GM19455 (cell line): ENCODE results near the gene CD2.

Experiments used
- ATAC-seq: cut with Tn5 transposase; IDR thresholded peaks from one replicate; pipeline ENCODE4 v1.9.1; 2021; ENCODE audit not compliant: unreplicated experiment

The CD2 gene

GRCh38 chr1:116771997-116772647 lies 17.9 kb downstream of the CD2 start:
- no peak for ATAC-seq

- ATAC-seq: no peak
These were observed 18.4 kb downstream of the CD2 start for GRCh38 chr1:116772648-116773045.

- no peak for ATAC-seq
These were observed 21.0 kb downstream of the CD2 start for GRCh38 chr1:116775116-116775752.

GRCh38 chr1:116777831-116778830 lies 23.9 kb downstream of the CD2 start:
- no peak for ATAC-seq

- ATAC-seq: no peak
These were observed 26.8 kb downstream of the CD2 start for GRCh38 chr1:116781034-116781433.

- ATAC-seq: no peak
These were observed 30.8 kb downstream of the CD2 start for GRCh38 chr1:116785006-116785405.

- no peak for ATAC-seq
These were observed 31.8 kb downstream of the CD2 start for GRCh38 chr1:116786049-116786448.

GRCh38 chr1:116791727-116792126 lies 37.5 kb downstream of the CD2 start:
- no peak for ATAC-seq

GRCh38 chr1:116793357-116793935 lies 39.2 kb downstream of the CD2 start:
- no peak for ATAC-seq

GRCh38 chr1:116794371-116794770 lies 40.1 kb downstream of the CD2 start:
- no peak for ATAC-seq

- ATAC-seq: no peak
These were observed 40.7 kb downstream of the CD2 start for GRCh38 chr1:116794804-116795481.

- no peak for ATAC-seq
These were observed 41.2 kb downstream of the CD2 start for GRCh38 chr1:116795482-116795829.

- ATAC-seq: no peak
These were observed 50.5 kb downstream of the CD2 start for GRCh38 chr1:116804736-116805135.

GRCh38 chr1:116805398-116805797 lies 51.2 kb downstream of the CD2 start:
- no peak for ATAC-seq

- ATAC-seq: no peak
These were observed 52.0 kb downstream of the CD2 start for GRCh38 chr1:116806245-116806644.

GRCh38 chr1:116806671-116807070 lies 52.4 kb downstream of the CD2 start:
- no peak for ATAC-seq

GRCh38 chr1:116807394-116808199 lies 53.4 kb downstream of the CD2 start:
- no peak for ATAC-seq

- no peak for ATAC-seq
These were observed 54.1 kb downstream of the CD2 start for GRCh38 chr1:116808200-116808847.

GRCh38 chr1:116808848-116809508 lies 54.7 kb downstream of the CD2 start:
- ATAC-seq: no peak
